CD14-positive monocyte (primary cell): ENCODE results near the gene SLC28A1. TPM values are rescaled to one million over a fixed set of nuclear protein-coding genes. Genes with fewer than 3 reads are reported as not detected.

Experiments
- DNase-seq, 3 donors: peaks; one replicate each; pipeline ENCODE4 v3.0.0-alpha.2; 2011 to 2022
- H2AFZ ChIP-seq: 2 replicates; pipeline ENCODE4 v1.6.0; 2012; ENCODE audit warnings: mild to moderate bottlenecking, low read depth, low read length, inconsistent platforms; ENCODE audit not compliant: insufficient read depth, poor library complexity, severe bottlenecking
- H3K27ac ChIP-seq, 2 donors: 1 replicate in 1 of 2; 2 replicates in 1 of 2; pipeline ENCODE4 v1.5.1; 2012 to 2013; ENCODE audit warnings: low read length in 2 of 2, control low read depth in 1 of 2, inconsistent platforms in 1 of 2, low read depth in 1 of 2, mild to moderate bottlenecking in 1 of 2
- H3K27me3 ChIP-seq, 2 donors: one replicate each; pipeline versions ENCODE4 v1.6.0 to v1.6.1; 2011 to 2013; ENCODE audit warnings: low read length in 2 of 2; ENCODE audit not compliant: control insufficient read depth in 2 of 2, insufficient read depth in 2 of 2
- H3K36me3 ChIP-seq, 2 donors: replicated peaks in 1 of 2; 1 replicate in 1 of 2; 2 replicates in 1 of 2; pipeline versions ENCODE4 v1.5.1 to v1.6.1; 2012 to 2013; ENCODE audit warnings: low read length in 2 of 2, control low read depth in 1 of 2, inconsistent platforms in 1 of 2, mild to moderate bottlenecking in 1 of 2; ENCODE audit not compliant: insufficient read depth in 2 of 2, control insufficient read depth in 1 of 2
- H3K4me1 ChIP-seq, 2 donors: 1 replicate in 1 of 2; 2 replicates in 1 of 2; pipeline versions ENCODE4 v1.5.1 to v1.6.1; 2012 to 2013; ENCODE audit warnings: low read length in 2 of 2, control low read depth in 1 of 2, inconsistent platforms in 1 of 2, mild to moderate bottlenecking in 1 of 2, moderate library complexity in 1 of 2; ENCODE audit not compliant: insufficient read depth in 2 of 2, control insufficient read depth in 1 of 2
- H3K4me2 ChIP-seq: replicated peaks from 2 replicates; pipeline ENCODE3; 2012; ENCODE audit warnings: low read length, moderate library complexity, mild to moderate bottlenecking; ENCODE audit not compliant: poor library complexity, severe bottlenecking; ENCODE audit errors: extremely low read depth
- H3K4me3 ChIP-seq, 3 experiments: fragments of 200-600 bp in 1 of 3; sonication (generic) in 1 of 3; replicated peaks in 1 of 3; 1 replicate in 2 of 3; 2 replicates in 1 of 3; pipeline ENCODE4 v1.5.1; 2011 to 2013; ENCODE audit warnings: low read length in 3 of 3, mild to moderate bottlenecking in 3 of 3, control low read depth in 2 of 3, low read depth in 2 of 3, inconsistent platforms in 1 of 3, moderate library complexity in 1 of 3
- H3K79me2 ChIP-seq: 2 replicates; pipeline ENCODE4 v1.6.0; 2012; ENCODE audit warnings: mild to moderate bottlenecking, control low read depth, inconsistent platforms, low read length, moderate library complexity; ENCODE audit not compliant: insufficient read depth
- H3K9ac ChIP-seq: 2 replicates; pipeline ENCODE4 v1.6.0; 2017; ENCODE audit warnings: low read length, mild to moderate bottlenecking; ENCODE audit not compliant: insufficient read depth, poor library complexity, severe bottlenecking
- H3K9me3 ChIP-seq, 2 donors: replicated peaks in 1 of 2; 1 replicate in 1 of 2; 2 replicates in 1 of 2; pipeline versions ENCODE4 v1.5.1 to v1.6.1; 2012 to 2013; ENCODE audit warnings: low read length in 2 of 2, control low read depth in 1 of 2; ENCODE audit not compliant: control insufficient read depth in 1 of 2, insufficient read depth in 1 of 2
- H4K20me1 ChIP-seq: 2 replicates; pipeline ENCODE4 v1.6.0; 2012; ENCODE audit warnings: mild to moderate bottlenecking, low read length, control low read depth, moderate library complexity; ENCODE audit not compliant: insufficient read depth
- H3K27ac Mint-ChIP-seq, 7 donors: one replicate each; pipeline ENCODE4 v1.8.0; 2020; ENCODE audit warnings: mild to moderate bottlenecking in 7 of 7, mixed read lengths in 7 of 7, moderate library complexity in 6 of 7, inconsistent platforms in 2 of 7
- H3K27me3 Mint-ChIP-seq, 3 donors: one replicate each; pipeline ENCODE4 v1.8.0; 2021 to 2022; ENCODE audit warnings: low read depth in 3 of 3, mild to moderate bottlenecking in 3 of 3, mixed read lengths in 3 of 3, moderate library complexity in 3 of 3, inconsistent platforms in 1 of 3
- H3K36me3 Mint-ChIP-seq, 2 donors: one replicate each; pipeline ENCODE4 v1.8.0; 2020; ENCODE audit warnings: mixed read lengths in 2 of 2, inconsistent platforms in 1 of 2, mild to moderate bottlenecking in 1 of 2
- H3K4me1 Mint-ChIP-seq: one replicate; pipeline ENCODE4 v1.8.0; 2020; ENCODE audit warnings: mild to moderate bottlenecking, mixed read lengths
- H3K4me3 Mint-ChIP-seq, 2 donors: one replicate each; pipeline ENCODE4 v1.8.0; 2020; ENCODE audit warnings: mild to moderate bottlenecking in 2 of 2, mixed read lengths in 2 of 2, moderate library complexity in 1 of 2
- H3K9me3 Mint-ChIP-seq, 7 donors: one replicate each; pipeline ENCODE4 v1.8.0; 2020 to 2022; ENCODE audit warnings: mixed read lengths in 7 of 7, mild to moderate bottlenecking in 6 of 7, moderate library complexity in 6 of 7, inconsistent platforms in 2 of 7
- WGBS: methylation state at CpG from one replicate; pipeline ENCODE4 v1.1.5; 2013; ENCODE audit warnings: missing lambda C conversion rate; ENCODE audit not compliant: insufficient coverage; 5-methylcytosine and 5-hydroxymethylcytosine counted together
- intact Hi-C, 2 donors: fragments of 100-400 bp; cut with micrococcal nuclease; formaldehyde crosslinking; loops; one replicate each; pipeline versions ENCODE4 v1.15.0 to v1.15.1; 2023
- polyA plus RNA-seq, 3 donors: library from polyadenylated mRNA; depleted of rRNA in 1 of 3; unstranded in 2 of 3; stranded (reverse) in 1 of 3; fragments of 300-500 nt in 2 of 3; fragments of >200 nt in 1 of 3; fragmentation: Illumina TruSeq in 2 of 3; gene quantifications; 1 replicate in 2 of 3; 2 replicates in 1 of 3; pipeline ENCODE4 v1.2.3, GENCODE V29; 2012 to 2021
- TF ChIP-seq, protein P1 (sequence below): fragments of 200-600 bp; IDR thresholded peaks from one replicate; pipeline ENCODE4 v1.8.0; 2022; ENCODE audit warnings: antibody characterized with exemption, mild to moderate bottlenecking

The SLC28A1 gene
- polyA plus RNA-seq, 3 donors = not detected

DNA sequence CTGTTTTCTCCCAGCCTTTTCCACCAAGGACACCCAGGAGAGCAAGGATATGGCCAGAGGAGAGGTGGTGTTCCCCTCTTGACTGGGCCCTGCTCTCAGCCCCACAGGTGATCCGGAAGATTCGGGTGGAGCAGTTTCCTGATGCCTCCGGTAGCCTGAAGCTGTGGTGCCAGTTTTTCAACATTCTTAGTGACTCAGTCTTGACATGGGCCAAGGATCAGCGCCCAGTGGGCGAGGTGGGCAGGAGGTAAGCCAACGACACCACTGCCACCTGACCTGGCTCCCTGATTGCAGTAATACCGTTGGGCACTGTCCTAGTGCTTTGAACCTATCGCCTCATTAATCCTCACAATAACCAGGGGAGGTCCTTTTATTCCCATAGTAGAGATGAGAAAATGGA lies 25.3 kb upstream of the SLC28A1 start:
- peaks cover 0 to 2% (median 0%) of the 10 kb centered on the region in 3 donors for H3K27me3 Mint-ChIP-seq
- H4K20me1 ChIP-seq = no peaks in the 10 kb centered on the region
- H3K4me2 ChIP-seq = no peak overlapping the region
- intact Hi-C loops = no loop called here
- no peaks in the 10 kb centered on the region for H3K4me1 ChIP-seq
- TF ChIP-seq, protein P1, sequence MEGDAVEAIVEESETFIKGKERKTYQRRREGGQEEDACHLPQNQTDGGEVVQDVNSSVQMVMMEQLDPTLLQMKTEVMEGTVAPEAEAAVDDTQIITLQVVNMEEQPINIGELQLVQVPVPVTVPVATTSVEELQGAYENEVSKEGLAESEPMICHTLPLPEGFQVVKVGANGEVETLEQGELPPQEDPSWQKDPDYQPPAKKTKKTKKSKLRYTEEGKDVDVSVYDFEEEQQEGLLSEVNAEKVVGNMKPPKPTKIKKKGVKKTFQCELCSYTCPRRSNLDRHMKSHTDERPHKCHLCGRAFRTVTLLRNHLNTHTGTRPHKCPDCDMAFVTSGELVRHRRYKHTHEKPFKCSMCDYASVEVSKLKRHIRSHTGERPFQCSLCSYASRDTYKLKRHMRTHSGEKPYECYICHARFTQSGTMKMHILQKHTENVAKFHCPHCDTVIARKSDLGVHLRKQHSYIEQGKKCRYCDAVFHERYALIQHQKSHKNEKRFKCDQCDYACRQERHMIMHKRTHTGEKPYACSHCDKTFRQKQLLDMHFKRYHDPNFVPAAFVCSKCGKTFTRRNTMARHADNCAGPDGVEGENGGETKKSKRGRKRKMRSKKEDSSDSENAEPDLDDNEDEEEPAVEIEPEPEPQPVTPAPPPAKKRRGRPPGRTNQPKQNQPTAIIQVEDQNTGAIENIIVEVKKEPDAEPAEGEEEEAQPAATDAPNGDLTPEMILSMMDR = no peak
- no peaks in the 10 kb centered on the region for H3K36me3 Mint-ChIP-seq
- H2AFZ ChIP-seq = no peak overlapping the region
- H3K27me3 ChIP-seq = no peaks in the 10 kb centered on the region
- no peaks in the 10 kb centered on the region for H3K9me3 ChIP-seq
- WGBS = 92% methylated on average over 4 of the region's 8 CpGs
- no peaks in the 10 kb centered on the region for H3K36me3 ChIP-seq
- H3K9ac ChIP-seq = no peak overlapping the region
- no peaks in the 10 kb centered on the region for H3K9me3 Mint-ChIP-seq
- H3K27ac Mint-ChIP-seq = no peak overlapping the region
- H3K4me3 Mint-ChIP-seq = no peak overlapping the region
- H3K4me3 ChIP-seq = no peak overlapping the region
- no peak for DNase-seq
- H3K4me1 Mint-ChIP-seq = no peaks in the 10 kb centered on the region
- no peaks in the 10 kb centered on the region for H3K79me2 ChIP-seq
- H3K27ac ChIP-seq = no peak overlapping the region

- Histone ChIP-seq H3K79me2 (no peaks in the 10 kb centered on the region), H3K9ac (no peak overlapping the region), H3K27ac (no peak overlapping the region), H3K4me1 (no peaks in the 10 kb centered on the region), H3K36me3 (no peaks in the 10 kb centered on the region), H3K4me2 (no peak overlapping the region), H3K9me3 (no peaks in the 10 kb centered on the region), H3K27me3 (no peaks in the 10 kb centered on the region), H4K20me1 (no peaks in the 10 kb centered on the region), H2AFZ (no peak overlapping the region), H3K4me3 (no peak overlapping the region)
- Mint-ChIP-seq H3K27me3 (peaks cover 0 to 2% (median 0%) of the 10 kb centered on the region in 3 donors), H3K36me3 (no peaks in the 10 kb centered on the region), H3K27ac (no peak overlapping the region), H3K9me3 (no peaks in the 10 kb centered on the region), H3K4me1 (no peaks in the 10 kb centered on the region), H3K4me3 (no peak overlapping the region)
- intact Hi-C loops = no loop called here
- DNase-seq = no peak
- TF ChIP-seq, protein P1 = no peak
- WGBS = over 99% methylated on average over 14 of the region's 15 CpGs
Measured at GRCh38 chr15:84859651-84860050, 24.8 kb upstream of the SLC28A1 start.
